HepG2 (cell line): ENCODE data around the gene PSMD12. TPM values are rescaled to one million over a fixed set of nuclear protein-coding genes. Genes with fewer than 3 reads are reported as not detected.

ENCODE experiments used
- AHR ChIP-seq: IDR thresholded peaks from 2 replicates; pipeline ENCODE4 v1.6.1; 2018; ENCODE audit warnings: missing genetic modification reagents, missing compliant biosample characterization
- ATF7-NPFF ChIP-seq: sonication (generic); formaldehyde crosslinking; IDR thresholded peaks from 2 replicates; pipeline ENCODE4 v1.8.1; 2023; ENCODE audit warnings: mild to moderate bottlenecking, low read depth, missing genetic modification reagents, moderate library complexity
- DNMT1 ChIP-seq: sonication (generic); formaldehyde crosslinking; IDR thresholded peaks from 2 replicates; pipeline ENCODE4 v1.5.1; 2020; ENCODE audit warnings: mild to moderate bottlenecking, missing genetic modification reagents
- EEA1 ChIP-seq: sonication (generic); formaldehyde crosslinking; IDR thresholded peaks from 2 replicates; pipeline ENCODE4 v1.5.1; 2020; ENCODE audit warnings: mild to moderate bottlenecking, missing genetic modification reagents, borderline replicate concordance
- HIVEP1 ChIP-seq: sonication (generic); formaldehyde crosslinking; IDR thresholded peaks from 2 replicates; pipeline ENCODE4 v1.4.0; 2020; ENCODE audit warnings: mild to moderate bottlenecking, missing genetic modification reagents
- HNRNPLL ChIP-seq: fragments of 200-400 bp; formaldehyde crosslinking; IDR thresholded peaks from 2 replicates; pipeline ENCODE4 v1.6.1; 2017; ENCODE audit warnings: mild to moderate bottlenecking, low read depth, low read length; ENCODE audit not compliant: poor library complexity, severe bottlenecking
- HOXA3 ChIP-seq: sonication (generic); formaldehyde crosslinking; IDR thresholded peaks from 2 replicates; pipeline ENCODE4 v1.5.0; 2020; ENCODE audit warnings: missing genetic modification reagents
- MTA3 ChIP-seq: sonication (generic); formaldehyde crosslinking; IDR thresholded peaks from 2 replicates; pipeline ENCODE4 v1.4.0; 2020; ENCODE audit warnings: missing genetic modification reagents
- POGK ChIP-seq: sonication (generic); formaldehyde crosslinking; conservative IDR thresholded peaks from 2 replicates; pipeline ENCODE4 v1.8.0; 2022; ENCODE audit warnings: mild to moderate bottlenecking, moderate library complexity, missing genetic modification reagents
- REL ChIP-seq: sonication (generic); formaldehyde crosslinking; conservative IDR thresholded peaks from 2 replicates; pipeline ENCODE4 v1.8.0; 2022; ENCODE audit warnings: mild to moderate bottlenecking, missing genetic modification reagents, moderate library complexity
- RNF2 ChIP-seq: fragments of 450-650 bp; conservative IDR thresholded peaks from 2 replicates; pipeline ENCODE4 v1.6.1; 2016; ENCODE audit warnings: low read depth
- TCF12 ChIP-seq, 2 experiments: fragments of 450-650 bp in 1 of 2; sonication (generic) in 1 of 2; formaldehyde crosslinking in 1 of 2; IDR thresholded peaks; 2 replicates each; pipeline versions ENCODE4 v1.6.1 to v1.8.0; 2017 to 2022; ENCODE audit warnings: antibody characterized with exemption in 1 of 2, mild to moderate bottlenecking in 1 of 2, missing genetic modification reagents in 1 of 2, moderate library complexity in 1 of 2
- TFDP2 ChIP-seq: sonication (generic); formaldehyde crosslinking; IDR thresholded peaks from 2 replicates; pipeline ENCODE4 v1.4.0; 2020; ENCODE audit warnings: missing genetic modification reagents
- ZBTB20 ChIP-seq: sonication (generic); formaldehyde crosslinking; IDR thresholded peaks from 2 replicates; pipeline ENCODE4 v1.8.1; 2023; ENCODE audit warnings: missing genetic modification reagents, low read depth, mild to moderate bottlenecking, borderline replicate concordance
- ZFX ChIP-seq: sonication (generic); formaldehyde crosslinking; IDR thresholded peaks from 2 replicates; pipeline ENCODE4 v1.4.0; 2020; ENCODE audit warnings: mild to moderate bottlenecking, low read depth, missing genetic modification reagents, moderate library complexity
- ZGPAT ChIP-seq: IDR thresholded peaks from 2 replicates; pipeline ENCODE4 v1.6.1; 2016; ENCODE audit warnings: mild to moderate bottlenecking
- ZNF230 ChIP-seq: sonication (generic); formaldehyde crosslinking; IDR thresholded peaks from 2 replicates; pipeline ENCODE4 v1.4.0; 2020; ENCODE audit warnings: mild to moderate bottlenecking, missing genetic modification reagents
- ZNF260 ChIP-seq: sonication (generic); formaldehyde crosslinking; IDR thresholded peaks from 2 replicates; pipeline ENCODE4 v1.4.0; 2020; ENCODE audit warnings: missing genetic modification reagents, low read depth, mild to moderate bottlenecking, borderline replicate concordance
- ZNF569 ChIP-seq: sonication (generic); formaldehyde crosslinking; IDR thresholded peaks from 2 replicates; pipeline ENCODE4 v1.5.0; 2020; ENCODE audit warnings: mild to moderate bottlenecking, missing genetic modification reagents, moderate library complexity, borderline replicate concordance
- ZNF660 ChIP-seq: sonication (generic); formaldehyde crosslinking; IDR thresholded peaks from 2 replicates; pipeline ENCODE4 v1.5.1; 2020; ENCODE audit warnings: mild to moderate bottlenecking, low read depth, missing genetic modification reagents, borderline replicate concordance
- ZNF691 ChIP-seq: sonication (generic); formaldehyde crosslinking; IDR thresholded peaks from 2 replicates; pipeline ENCODE4 v1.4.0; 2020; ENCODE audit warnings: missing genetic modification reagents, low read depth, mild to moderate bottlenecking, borderline replicate concordance
- ZNF703 ChIP-seq: sonication (generic); formaldehyde crosslinking; IDR thresholded peaks from 2 replicates; pipeline ENCODE4 v1.5.1; 2020; ENCODE audit warnings: missing genetic modification reagents, mild to moderate bottlenecking, moderate library complexity, borderline replicate concordance
- polyA plus RNA-seq, 8 experiments: library from polyadenylated mRNA; depleted of rRNA in 3 of 8; stranded (reverse) in 7 of 8; unstranded in 1 of 8; fragments of >200 nt; fragmentation: Illumina TruSeq in 4 of 8; extraction: Trizol in 4 of 8; gene quantifications; 2 replicates each; pipeline versions ENCODE4 v1.2.1 to v1.2.3, GENCODE V29; 2011 to 2016; ENCODE audit warnings: low read depth in 4 of 8, missing spikeins in 1 of 8, mixed read lengths in 1 of 8; ENCODE audit not compliant: insufficient read depth in 1 of 8
- total RNA-seq, 5 experiments: library from RNA; depleted of rRNA; stranded (reverse); fragments of >200 nt; fragmentation: Illumina TruSeq; extraction: Trizol; gene quantifications; 2 replicates each; pipeline ENCODE4 v1.2.3, GENCODE V29; 2016; ENCODE audit warnings: low read depth in 1 of 5

The PSMD12 gene
- total and polyA plus RNA-seq, 2 of the 13 experiments (the other 11 are each of a cell fraction or from before 2014, with no cell fraction given) = 27.4 to 71.7 TPM

GRCh38 chr17:67366193-67367157 is at the start of gene PSMD12 (continued):
- TF ChIP-seq POGK (peak; percentile 94), ZNF703 (no peak; the same call in 1 of the 2 replicates), ATF7-NPFF (CRISPR knock-in tag) (peak; percentile 97), ZBTB20 (CRISPR knock-in tag) (peak; percentile 84; the same call in 1 of the 2 replicates), EEA1 (CRISPR knock-in tag) (peak; percentile 95; the same call in 1 of the 2 replicates), HNRNPLL (peak; percentile 61), MTA3 (CRISPR knock-in tag) (0 out of 2 replicates have a peak, but pooled peaks have one; percentile 74), ZNF569 (CRISPR knock-in tag) (no peak), ZNF660 (no peak), ZGPAT (CRISPR knock-in tag) (peak; percentile 92), HIVEP1 (peak; percentile 89), DNMT1 (CRISPR knock-in tag) (0 out of 2 replicates have a peak, but pooled peaks have one; percentile 82), ZNF691 (CRISPR knock-in tag) (peak; percentile 97; the same call in 1 of the 2 replicates), TCF12 (IDR thresholded peaks at IDR 0.05) (no peak), TCF12 (CRISPR knock-in tag; IDR thresholded peaks at IDR 0.05) (no peak), ZFX (peak; percentile 100), HOXA3 (CRISPR knock-in tag) (peak; percentile 85; the same call in 1 of the 2 replicates), RNF2 (0 out of 2 replicates have a peak, but pooled peaks have one; percentile 59), TFDP2 (CRISPR knock-in tag) (peak; percentile 78), ZNF260 (CRISPR knock-in tag) (no peak), AHR (peak; percentile 98; the same call in 1 of the 2 replicates), REL (CRISPR knock-in tag) (peak; percentile 91), ZNF230 (CRISPR knock-in tag) (peak; percentile 84)
